ENCODE data around the gene UBE2U. TPM values are rescaled to one million over a fixed set of nuclear protein-coding genes. Genes with fewer than 3 reads are reported as not detected.
"Not testable (repeated sequence)": the region's sequence is repeated elsewhere in the genome, so short reads cannot be mapped to it uniquely, and the experiment has no call there.

UBE2U gene
- total RNA-seq, 1 experiment from 2014 or later, result not detected

GRCh38 chr1:64209221-64209620 lies 5.8 kb downstream of the UBE2U start:
- Histone ChIP-seq H3K4me3 (ENCODE audit: insufficient read depth, low read depth, low read length) (no peak overlapping the region), H3K27me3 (ENCODE audit: control insufficient read depth, insufficient read depth, low read length) (no peaks in the 10 kb centered on the region; the same call in 1 of the 2 replicates), H3K36me3 (replicated peaks; ENCODE audit: control insufficient read depth, insufficient read depth, low read length) (no peaks in the 10 kb centered on the region)
- no peak for DNase-seq

- Histone ChIP-seq H3K27me3 (ENCODE audit: control insufficient read depth, insufficient read depth, low read length) (no peaks in the 10 kb centered on the region; the same call in 1 of the 2 replicates), H3K36me3 (replicated peaks; ENCODE audit: control insufficient read depth, insufficient read depth, low read length) (no peaks in the 10 kb centered on the region), H3K4me3 (ENCODE audit: insufficient read depth, low read depth, low read length) (no peak overlapping the region)
- no peak for DNase-seq
Observed at GRCh38 chr1:64212031-64212430, 8.6 kb downstream of the UBE2U start.

- H3K27me3 ChIP-seq (ENCODE audit: control insufficient read depth, insufficient read depth, low read length), result no peaks in the 10 kb centered on the region; the same call in 1 of the 2 replicates
- H3K4me3 ChIP-seq (ENCODE audit: insufficient read depth, low read depth, low read length), result no peak overlapping the region
- H3K36me3 ChIP-seq (replicated peaks; ENCODE audit: control insufficient read depth, insufficient read depth, low read length), result no peaks in the 10 kb centered on the region
- no peak for DNase-seq
Observed at GRCh38 chr1:64215576-64215975, 12.2 kb downstream of the UBE2U start.

GRCh38 chr1:64220241-64220640 lies 16.8 kb downstream of the UBE2U start:
- H3K36me3 ChIP-seq (replicated peaks; ENCODE audit: control insufficient read depth, insufficient read depth, low read length), result no peaks in the 10 kb centered on the region
- no peak for DNase-seq

GRCh38 chr1:64223329-64224151 lies 20.1 kb downstream of the UBE2U start:
- Histone ChIP-seq H3K4me3 (ENCODE audit: insufficient read depth, low read depth, low read length) (no peak overlapping the region), H3K27me3 (ENCODE audit: control insufficient read depth, insufficient read depth, low read length) (no peaks in the 10 kb centered on the region), H3K36me3 (replicated peaks; ENCODE audit: control insufficient read depth, insufficient read depth, low read length) (no peaks in the 10 kb centered on the region)
- DNase-seq, result no peak

More at GRCh38 chr1:64220241-64220640, 16.8 kb downstream of the UBE2U start:
- Histone ChIP-seq H3K4me3 (ENCODE audit: insufficient read depth, low read depth, low read length) (no peak overlapping the region), H3K27me3 (ENCODE audit: control insufficient read depth, insufficient read depth, low read length) (no peaks in the 10 kb centered on the region)

GRCh38 chr1:64224236-64224635 lies 20.8 kb downstream of the UBE2U start:
- not testable (repeated sequence) for H3K4me3 ChIP-seq (ENCODE audit: insufficient read depth, low read depth, low read length); H3K36me3 ChIP-seq (replicated peaks; ENCODE audit: control insufficient read depth, insufficient read depth, low read length); DNase-seq; H3K27me3 ChIP-seq (ENCODE audit: control insufficient read depth, insufficient read depth, low read length)

GRCh38 chr1:64228167-64228957 lies 24.9 kb downstream of the UBE2U start:
- Histone ChIP-seq H3K36me3 (replicated peaks; ENCODE audit: control insufficient read depth, insufficient read depth, low read length) (no peaks in the 10 kb centered on the region), H3K4me3 (ENCODE audit: insufficient read depth, low read depth, low read length) (no peak overlapping the region), H3K27me3 (ENCODE audit: control insufficient read depth, insufficient read depth, low read length) (no peaks in the 10 kb centered on the region)
- DNase-seq, result no peak

GRCh38 chr1:64229307-64229706 lies 25.9 kb downstream of the UBE2U start:
- Histone ChIP-seq H3K4me3 (ENCODE audit: insufficient read depth, low read depth, low read length) (no peak overlapping the region), H3K36me3 (replicated peaks; ENCODE audit: control insufficient read depth, insufficient read depth, low read length) (no peaks in the 10 kb centered on the region), H3K27me3 (ENCODE audit: control insufficient read depth, insufficient read depth, low read length) (no peaks in the 10 kb centered on the region)
- DNase-seq, result no peak

- no peaks in the 10 kb centered on the region for H3K27me3 ChIP-seq (ENCODE audit: control insufficient read depth, insufficient read depth, low read length)
- H3K4me3 ChIP-seq (ENCODE audit: insufficient read depth, low read depth, low read length), result no peak overlapping the region
- H3K36me3 ChIP-seq (replicated peaks; ENCODE audit: control insufficient read depth, insufficient read depth, low read length), result no peaks in the 10 kb centered on the region
- DNase-seq, result no peak
Observed at GRCh38 chr1:64231153-64231552, 27.7 kb downstream of the UBE2U start.

GRCh38 chr1:64231654-64232053 lies 28.2 kb downstream of the UBE2U start:
- Histone ChIP-seq H3K27me3 (ENCODE audit: control insufficient read depth, insufficient read depth, low read length) (no peaks in the 10 kb centered on the region), H3K36me3 (replicated peaks; ENCODE audit: control insufficient read depth, insufficient read depth, low read length) (no peaks in the 10 kb centered on the region), H3K4me3 (ENCODE audit: insufficient read depth, low read depth, low read length) (no peak overlapping the region)
- DNase-seq, result no peak

- Histone ChIP-seq H3K27me3 (ENCODE audit: control insufficient read depth, insufficient read depth, low read length) (no peaks in the 10 kb centered on the region; the same call in 1 of the 2 replicates), H3K36me3 (replicated peaks; ENCODE audit: control insufficient read depth, insufficient read depth, low read length) (no peaks in the 10 kb centered on the region), H3K4me3 (ENCODE audit: insufficient read depth, low read depth, low read length) (no peak overlapping the region)
- no peak for DNase-seq
Observed at GRCh38 chr1:64234714-64235113, 31.3 kb downstream of the UBE2U start.

GRCh38 chr1:64235181-64235580 lies 31.8 kb downstream of the UBE2U start:
- Histone ChIP-seq H3K27me3 (ENCODE audit: control insufficient read depth, insufficient read depth, low read length) (no peaks in the 10 kb centered on the region; the same call in 1 of the 2 replicates), H3K36me3 (replicated peaks; ENCODE audit: control insufficient read depth, insufficient read depth, low read length) (no peaks in the 10 kb centered on the region), H3K4me3 (ENCODE audit: insufficient read depth, low read depth, low read length) (no peak overlapping the region)
- DNase-seq, result no peak

GRCh38 chr1:64235910-64236309 lies 32.5 kb downstream of the UBE2U start:
- no peak for DNase-seq
- H3K4me3 ChIP-seq (ENCODE audit: insufficient read depth, low read depth, low read length), result no peak overlapping the region
- no peaks in the 10 kb centered on the region for H3K36me3 ChIP-seq (replicated peaks; ENCODE audit: control insufficient read depth, insufficient read depth, low read length)
- H3K27me3 ChIP-seq (ENCODE audit: control insufficient read depth, insufficient read depth, low read length), result no peaks in the 10 kb centered on the region; the same call in 1 of the 2 replicates

GRCh38 chr1:64236541-64236954 lies 33.1 kb downstream of the UBE2U start:
- Histone ChIP-seq H3K36me3 (replicated peaks; ENCODE audit: control insufficient read depth, insufficient read depth, low read length) (no peaks in the 10 kb centered on the region), H3K27me3 (ENCODE audit: control insufficient read depth, insufficient read depth, low read length) (no peaks in the 10 kb centered on the region; the same call in 1 of the 2 replicates), H3K4me3 (ENCODE audit: insufficient read depth, low read depth, low read length) (no peak overlapping the region)
- DNase-seq, result no peak

- not testable (repeated sequence) for DNase-seq; H3K4me3 ChIP-seq (ENCODE audit: insufficient read depth, low read depth, low read length); H3K36me3 ChIP-seq (replicated peaks; ENCODE audit: control insufficient read depth, insufficient read depth, low read length); H3K27me3 ChIP-seq (ENCODE audit: control insufficient read depth, insufficient read depth, low read length)
Observed at GRCh38 chr1:64239519-64239918, 36.1 kb downstream of the UBE2U start.

Data from H7 (cell line).